MM.1S (cell line): Measurements from ENCODE around the gene PARD6B.

Experiments used
- CTCF ChIP-seq: fragments of 300-600 bp; sonication (generic); IDR thresholded peaks from 2 replicates; pipeline ENCODE4 v1.5.1; 2016; ENCODE audit warnings: antibody characterized with exemption, low read length, mixed read lengths
- EZH2 ChIP-seq: fragments of 300-600 bp; sonication (generic); optimal IDR thresholded peaks from 2 replicates; pipeline ENCODE3; 2017; ENCODE audit warnings: low read depth, mild to moderate bottlenecking, antibody characterized with exemption, low read length, mixed read lengths
- EZH2phosphoT487 ChIP-seq: fragments of 300-600 bp; sonication (generic); IDR thresholded peaks from 2 replicates; pipeline ENCODE4 v1.6.1; 2018; ENCODE audit warnings: antibody characterized with exemption, low read length

- TF ChIP-seq EZH2 (no peak), CTCF (no peak), EZH2phosphoT487 (no peak)
Observed at GRCh38 chr20:50750145-50750671, 18.8 kb downstream of the PARD6B start.
